ENCODE measurements around the gene EXO5. TPM values are rescaled to one million over a fixed set of nuclear protein-coding genes. Genes with fewer than 3 reads are reported as not detected.

The EXO5 gene, protein sequence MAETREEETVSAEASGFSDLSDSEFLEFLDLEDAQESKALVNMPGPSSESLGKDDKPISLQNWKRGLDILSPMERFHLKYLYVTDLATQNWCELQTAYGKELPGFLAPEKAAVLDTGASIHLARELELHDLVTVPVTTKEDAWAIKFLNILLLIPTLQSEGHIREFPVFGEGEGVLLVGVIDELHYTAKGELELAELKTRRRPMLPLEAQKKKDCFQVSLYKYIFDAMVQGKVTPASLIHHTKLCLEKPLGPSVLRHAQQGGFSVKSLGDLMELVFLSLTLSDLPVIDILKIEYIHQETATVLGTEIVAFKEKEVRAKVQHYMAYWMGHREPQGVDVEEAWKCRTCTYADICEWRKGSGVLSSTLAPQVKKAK
- 7.7 and 11.1 TPM in 2 replicates for total RNA-seq
- 9.0 and 13.4 TPM in 2 replicates for polyA plus RNA-seq
- polyA plus RNA-seq (2012): 6.0 and 8.8 TPM in 2 replicates
- polyA minus RNA-seq (ENCODE audit: low replicate concordance): 1.1 and 1.6 TPM in 2 replicates

DNA sequence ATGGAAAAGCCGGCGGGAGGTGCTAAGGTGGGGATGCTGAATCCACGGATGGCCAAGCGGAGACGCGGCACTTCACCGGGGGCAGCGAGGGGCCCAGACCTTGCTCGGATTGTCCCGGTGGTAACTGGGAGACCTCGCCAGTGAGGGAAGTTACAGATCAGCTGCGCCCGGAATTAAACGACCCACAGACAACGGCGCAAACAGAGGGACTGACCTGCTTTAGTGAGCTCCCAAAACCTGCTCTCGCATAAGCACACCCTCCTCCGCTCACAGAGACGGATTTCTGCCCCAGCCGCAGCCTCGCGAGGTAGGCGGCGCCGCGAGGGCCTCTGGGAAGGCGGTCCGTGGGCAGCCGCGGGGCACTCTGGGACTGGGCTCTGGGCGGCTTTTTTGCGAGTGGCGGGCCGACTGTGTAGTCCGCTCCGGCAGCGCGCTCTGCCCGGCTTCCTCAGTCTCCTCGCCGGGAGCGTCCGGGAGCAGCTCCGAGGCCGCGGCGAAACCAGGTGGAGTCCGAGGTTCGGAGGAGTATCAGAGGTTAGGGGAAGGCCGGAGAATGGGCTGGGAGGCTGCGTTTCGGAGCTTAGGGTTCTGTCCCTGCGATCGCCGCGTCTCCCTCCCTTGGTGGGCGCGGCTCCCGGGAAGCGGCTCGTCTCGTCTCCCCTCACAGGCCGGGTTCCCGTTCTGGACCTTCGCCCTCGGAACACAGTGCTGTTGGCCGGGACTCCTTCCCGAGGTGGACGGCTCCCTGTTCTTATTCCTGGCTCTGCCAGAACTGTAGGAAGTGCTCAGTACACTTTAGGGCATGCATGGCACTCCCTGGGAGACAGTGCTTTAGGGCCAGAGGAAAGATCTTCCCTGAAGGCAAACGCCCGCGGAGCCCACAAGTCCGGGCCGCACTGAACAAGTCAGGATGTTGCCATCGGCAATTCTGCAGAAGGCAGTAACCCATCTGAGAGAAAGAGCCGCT lies at the start of gene EXO5:
Gene EXO5, plus strand, starts transcription at position 393 of the 967 bp plus-strand sequence. CDS start 5,778 bp downstream, outside the sequence.
- H4K20me1 ChIP-seq (ENCODE audit: control insufficient read depth, extremely low read depth, insufficient read depth, low read length): no peaks in the 10 kb centered on the region
- peak within 1 kb of the TSS; percentile 33 to 84 (median 64) for H3K4me3 ChIP-seq (replicated peaks in 1 of 4; ENCODE audit: control extremely low read depth in 1 of 4, insufficient read depth in 1 of 4, low read depth in 3 of 4, low read length in 4 of 4)
- H3K9me3 ChIP-seq (ENCODE audit: control insufficient read depth, insufficient read depth, low read depth, low read length): no peaks in the 10 kb centered on the region
- no peaks in the 10 kb centered on the region for H3K36me3 ChIP-seq (ENCODE audit: control insufficient read depth, insufficient read depth, low read length)
- DNase-seq (ENCODE audit: low read depth in 2 of 2): peak; percentile 72 to 81
- peak within 1 kb of the TSS; percentile 60 for H3K9ac ChIP-seq (ENCODE audit: insufficient read depth, low read length)
- H2AFZ ChIP-seq (ENCODE audit: low read length): peak within 1 kb of the TSS; percentile 94
- H3K4me1 ChIP-seq (ENCODE audit: control insufficient read depth, extremely low read depth, insufficient read depth, low read length): no peaks in the 10 kb centered on the region
- H3K79me2 ChIP-seq (ENCODE audit: control insufficient read depth, insufficient read depth, low read length): peaks cover 5% of the 10 kb centered on the region
- H3K4me2 ChIP-seq (ENCODE audit: extremely low read depth, insufficient read depth, low read length): peak within 1 kb of the TSS; percentile 83
- peak within 1 kb of the TSS; percentile 55 for H3K27ac ChIP-seq (ENCODE audit: insufficient read depth, low read length)
- TF ChIP-seq CTCF (conservative IDR thresholded peaks at IDR 0.05 in 1 of 2, IDR thresholded peaks at IDR 0.05 in 1 of 2; ENCODE audit: low read depth in 1 of 2, low read length in 2 of 2): no peak
- no peak for TF ChIP-seq EZH2 (IDR thresholded peaks at IDR 0.05; ENCODE audit: low read length, missing control alignments)
- H3K27me3 ChIP-seq (ENCODE audit: control insufficient read depth, insufficient read depth, low read length): no peaks in the 10 kb centered on the region

- H3K36me3 ChIP-seq (ENCODE audit: control insufficient read depth, insufficient read depth, low read length): no peaks in the 10 kb centered on the region
- peaks cover 3% of the 10 kb centered on the region for H3K9me3 ChIP-seq (ENCODE audit: control insufficient read depth, insufficient read depth, low read depth, low read length)
- H3K79me2 ChIP-seq (ENCODE audit: control insufficient read depth, insufficient read depth, low read length): no peaks in the 10 kb centered on the region
These were observed 45.5 kb upstream of the EXO5 start for GRCh38 chr1:40462956-40463590.

More at GRCh38 chr1:40462956-40463590, 45.5 kb upstream of the EXO5 start:
- H3K27ac ChIP-seq (ENCODE audit: insufficient read depth, low read length): no peak overlapping the region
- H4K20me1 ChIP-seq (ENCODE audit: control insufficient read depth, extremely low read depth, insufficient read depth, low read length): no peaks in the 10 kb centered on the region
- no peaks in the 10 kb centered on the region for H3K4me1 ChIP-seq (ENCODE audit: control insufficient read depth, extremely low read depth, insufficient read depth, low read length)
- H3K27me3 ChIP-seq (ENCODE audit: control insufficient read depth, insufficient read depth, low read length): no peaks in the 10 kb centered on the region
- no peak overlapping the region for H3K9ac ChIP-seq (ENCODE audit: insufficient read depth, low read length)
- no peak overlapping the region for H3K4me3 ChIP-seq (replicated peaks in 1 of 4; ENCODE audit: control extremely low read depth in 1 of 4, insufficient read depth in 1 of 4, low read depth in 3 of 4, low read length in 4 of 4)
- H2AFZ ChIP-seq (ENCODE audit: low read length): no peak overlapping the region
- TF ChIP-seq EZH2 (IDR thresholded peaks at IDR 0.05; ENCODE audit: low read length, missing control alignments) (no peak), CTCF (conservative IDR thresholded peaks at IDR 0.05 in 1 of 2, IDR thresholded peaks at IDR 0.05 in 1 of 2; ENCODE audit: low read depth in 1 of 2, low read length in 2 of 2) (no peak)
- no peak overlapping the region for H3K4me2 ChIP-seq (ENCODE audit: extremely low read depth, insufficient read depth, low read length)
- peak; percentile 16 to 17 for DNase-seq (ENCODE audit: low read depth in 2 of 2)
